ENCODE data around the gene PCGF1. TPM values are rescaled to one million over a fixed set of nuclear protein-coding genes. Genes with fewer than 3 reads are reported as not detected.
A peak's percentile ranks its signal among the peaks of the same experiment; 100 is the strongest.

The PCGF1 gene
- total and polyA plus RNA-seq, 9 of the 15 experiments (the other 6 are each of a cell fraction or from before 2014, with no cell fraction given) = 20.3 to 45.7 (median 29.3) TPM

DNA sequence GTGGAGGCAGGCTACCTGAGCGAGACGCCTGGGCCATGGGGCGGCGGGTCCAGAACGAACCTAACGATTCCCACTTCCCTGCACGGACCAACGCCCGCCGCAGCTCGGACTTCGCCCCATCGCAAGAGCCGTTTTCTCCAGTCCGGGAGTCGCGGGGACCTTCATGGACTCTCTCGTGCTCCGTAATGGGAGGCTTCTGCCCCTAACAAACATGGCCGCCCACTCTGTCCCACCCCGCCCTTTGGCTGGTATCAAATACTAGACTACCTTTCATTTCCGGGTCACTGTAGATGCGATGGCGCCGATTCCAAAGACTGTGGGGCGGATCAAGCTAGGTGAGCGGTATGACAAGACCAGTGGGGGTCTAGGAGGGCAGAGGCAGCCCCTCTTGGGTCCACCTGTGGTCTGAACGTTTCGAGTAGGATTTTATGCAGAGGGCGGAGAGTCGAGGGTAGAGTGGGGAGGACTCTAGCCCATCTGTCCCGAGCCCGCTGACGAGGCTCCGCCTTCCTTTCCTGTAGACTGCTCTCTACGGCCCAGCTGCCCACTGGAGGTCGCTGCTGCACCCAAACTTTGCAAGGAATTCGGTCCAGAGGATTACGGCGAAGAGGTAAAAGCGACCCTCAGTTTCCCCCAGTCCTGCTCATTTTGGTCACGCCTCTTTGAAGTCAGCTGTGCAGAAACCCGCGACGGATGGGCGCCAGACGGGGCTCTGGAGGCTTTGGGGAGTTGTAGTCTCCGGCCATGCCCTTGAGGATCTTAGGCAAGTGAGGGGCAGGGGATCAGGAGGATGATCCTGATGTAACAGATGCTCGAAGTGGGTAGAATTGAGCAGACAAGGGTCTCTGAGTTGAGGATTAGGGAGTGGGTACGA, 24.5 kb downstream of the PCGF1 start, which contains the start of the genes CCDC142 and TTC31 (continued):
- TF ChIP-seq SIN3A (IDR thresholded peaks at IDR 0.05; ENCODE audit: borderline replicate concordance in 2 of 2, control insufficient read depth in 1 of 2, low read depth in 2 of 2, low read length in 2 of 2) (peak; percentile 64 to 74; a peak in 2 of 4 replicates), NFE2L1 (tag; IDR thresholded peaks at IDR 0.05; ENCODE audit: borderline replicate concordance, low read depth) (no peak), BRD9 (IDR thresholded peaks at IDR 0.05; ENCODE audit: low read depth, partially characterized antibody) (peak; percentile 88), TRIM28 (IDR thresholded peaks at IDR 0.05) (0 out of 2 replicates have a peak, but pooled peaks have one; percentile 40), MBD2 (IDR thresholded peaks at IDR 0.05; ENCODE audit: borderline replicate concordance, low read depth) (peak; percentile 93), FOXM1 (IDR thresholded peaks at IDR 0.05; ENCODE audit: low read depth) (no peak), FOXM1 (CRISPR knock-in tag; IDR thresholded peaks at IDR 0.05; ENCODE audit: low read depth) (no peak), NFRKB (IDR thresholded peaks at IDR 0.05; ENCODE audit: low read depth) (peak; percentile 95), NFE2 (IDR thresholded peaks at IDR 0.05; ENCODE audit: low read depth) (0 out of 2 replicates have a peak, but pooled peaks have one; percentile 35), ZNF184 (CRISPR knock-in tag; IDR thresholded peaks at IDR 0.05) (no peak), POLR2H (tag; IDR thresholded peaks at IDR 0.05; ENCODE audit: low read depth) (peak; percentile 12; the same call in 1 of the 2 replicates), POLR2AphosphoS5 (IDR thresholded peaks at IDR 0.05; ENCODE audit: control insufficient read depth, insufficient read depth, low read depth, low read length) (peak; percentile 81), NCOA4 (IDR thresholded peaks at IDR 0.05; ENCODE audit: partially characterized antibody) (no peak)
- TF ChIP-seq, protein P1, sequence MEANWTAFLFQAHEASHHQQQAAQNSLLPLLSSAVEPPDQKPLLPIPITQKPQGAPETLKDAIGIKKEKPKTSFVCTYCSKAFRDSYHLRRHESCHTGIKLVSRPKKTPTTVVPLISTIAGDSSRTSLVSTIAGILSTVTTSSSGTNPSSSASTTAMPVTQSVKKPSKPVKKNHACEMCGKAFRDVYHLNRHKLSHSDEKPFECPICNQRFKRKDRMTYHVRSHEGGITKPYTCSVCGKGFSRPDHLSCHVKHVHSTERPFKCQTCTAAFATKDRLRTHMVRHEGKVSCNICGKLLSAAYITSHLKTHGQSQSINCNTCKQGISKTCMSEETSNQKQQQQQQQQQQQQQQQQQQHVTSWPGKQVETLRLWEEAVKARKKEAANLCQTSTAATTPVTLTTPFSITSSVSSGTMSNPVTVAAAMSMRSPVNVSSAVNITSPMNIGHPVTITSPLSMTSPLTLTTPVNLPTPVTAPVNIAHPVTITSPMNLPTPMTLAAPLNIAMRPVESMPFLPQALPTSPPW (CRISPR knock-in tag; IDR thresholded peaks at IDR 0.05) = peak; percentile 78
- TF ChIP-seq, protein P2, sequence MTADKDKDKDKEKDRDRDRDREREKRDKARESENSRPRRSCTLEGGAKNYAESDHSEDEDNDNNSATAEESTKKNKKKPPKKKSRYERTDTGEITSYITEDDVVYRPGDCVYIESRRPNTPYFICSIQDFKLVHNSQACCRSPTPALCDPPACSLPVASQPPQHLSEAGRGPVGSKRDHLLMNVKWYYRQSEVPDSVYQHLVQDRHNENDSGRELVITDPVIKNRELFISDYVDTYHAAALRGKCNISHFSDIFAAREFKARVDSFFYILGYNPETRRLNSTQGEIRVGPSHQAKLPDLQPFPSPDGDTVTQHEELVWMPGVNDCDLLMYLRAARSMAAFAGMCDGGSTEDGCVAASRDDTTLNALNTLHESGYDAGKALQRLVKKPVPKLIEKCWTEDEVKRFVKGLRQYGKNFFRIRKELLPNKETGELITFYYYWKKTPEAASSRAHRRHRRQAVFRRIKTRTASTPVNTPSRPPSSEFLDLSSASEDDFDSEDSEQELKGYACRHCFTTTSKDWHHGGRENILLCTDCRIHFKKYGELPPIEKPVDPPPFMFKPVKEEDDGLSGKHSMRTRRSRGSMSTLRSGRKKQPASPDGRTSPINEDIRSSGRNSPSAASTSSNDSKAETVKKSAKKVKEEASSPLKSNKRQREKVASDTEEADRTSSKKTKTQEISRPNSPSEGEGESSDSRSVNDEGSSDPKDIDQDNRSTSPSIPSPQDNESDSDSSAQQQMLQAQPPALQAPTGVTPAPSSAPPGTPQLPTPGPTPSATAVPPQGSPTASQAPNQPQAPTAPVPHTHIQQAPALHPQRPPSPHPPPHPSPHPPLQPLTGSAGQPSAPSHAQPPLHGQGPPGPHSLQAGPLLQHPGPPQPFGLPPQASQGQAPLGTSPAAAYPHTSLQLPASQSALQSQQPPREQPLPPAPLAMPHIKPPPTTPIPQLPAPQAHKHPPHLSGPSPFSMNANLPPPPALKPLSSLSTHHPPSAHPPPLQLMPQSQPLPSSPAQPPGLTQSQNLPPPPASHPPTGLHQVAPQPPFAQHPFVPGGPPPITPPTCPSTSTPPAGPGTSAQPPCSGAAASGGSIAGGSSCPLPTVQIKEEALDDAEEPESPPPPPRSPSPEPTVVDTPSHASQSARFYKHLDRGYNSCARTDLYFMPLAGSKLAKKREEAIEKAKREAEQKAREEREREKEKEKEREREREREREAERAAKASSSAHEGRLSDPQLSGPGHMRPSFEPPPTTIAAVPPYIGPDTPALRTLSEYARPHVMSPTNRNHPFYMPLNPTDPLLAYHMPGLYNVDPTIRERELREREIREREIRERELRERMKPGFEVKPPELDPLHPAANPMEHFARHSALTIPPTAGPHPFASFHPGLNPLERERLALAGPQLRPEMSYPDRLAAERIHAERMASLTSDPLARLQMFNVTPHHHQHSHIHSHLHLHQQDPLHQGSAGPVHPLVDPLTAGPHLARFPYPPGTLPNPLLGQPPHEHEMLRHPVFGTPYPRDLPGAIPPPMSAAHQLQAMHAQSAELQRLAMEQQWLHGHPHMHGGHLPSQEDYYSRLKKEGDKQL (CRISPR knock-in tag; IDR thresholded peaks at IDR 0.05; ENCODE audit: borderline replicate concordance) = peak; percentile 86; the same call in 1 of the 2 replicates
- TF ChIP-seq, protein P3, sequence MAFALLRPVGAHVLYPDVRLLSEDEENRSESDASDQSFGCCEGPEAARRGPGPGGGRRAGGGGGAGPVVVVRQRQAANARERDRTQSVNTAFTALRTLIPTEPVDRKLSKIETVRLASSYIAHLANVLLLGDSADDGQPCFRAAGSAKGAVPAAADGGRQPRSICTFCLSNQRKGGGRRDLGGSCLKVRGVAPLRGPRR (CRISPR knock-in tag; IDR thresholded peaks at IDR 0.05) = no peak
- TF ChIP-seq, protein P4, sequence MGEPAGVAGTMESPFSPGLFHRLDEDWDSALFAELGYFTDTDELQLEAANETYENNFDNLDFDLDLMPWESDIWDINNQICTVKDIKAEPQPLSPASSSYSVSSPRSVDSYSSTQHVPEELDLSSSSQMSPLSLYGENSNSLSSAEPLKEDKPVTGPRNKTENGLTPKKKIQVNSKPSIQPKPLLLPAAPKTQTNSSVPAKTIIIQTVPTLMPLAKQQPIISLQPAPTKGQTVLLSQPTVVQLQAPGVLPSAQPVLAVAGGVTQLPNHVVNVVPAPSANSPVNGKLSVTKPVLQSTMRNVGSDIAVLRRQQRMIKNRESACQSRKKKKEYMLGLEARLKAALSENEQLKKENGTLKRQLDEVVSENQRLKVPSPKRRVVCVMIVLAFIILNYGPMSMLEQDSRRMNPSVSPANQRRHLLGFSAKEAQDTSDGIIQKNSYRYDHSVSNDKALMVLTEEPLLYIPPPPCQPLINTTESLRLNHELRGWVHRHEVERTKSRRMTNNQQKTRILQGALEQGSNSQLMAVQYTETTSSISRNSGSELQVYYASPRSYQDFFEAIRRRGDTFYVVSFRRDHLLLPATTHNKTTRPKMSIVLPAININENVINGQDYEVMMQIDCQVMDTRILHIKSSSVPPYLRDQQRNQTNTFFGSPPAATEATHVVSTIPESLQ (CRISPR knock-in tag; IDR thresholded peaks at IDR 0.05) = peak; percentile 78; the same call in 1 of the 2 replicates

All from K562 (cell line).